Astrocyte (in vitro differentiated cells and primary cell): ENCODE measurements around the gene TNFSF10.

Source experiments
- CTCF ChIP-seq: IDR thresholded peaks from 2 replicates; pipeline ENCODE4 v1.5.1; 2011; ENCODE audit warnings: low read depth, mild to moderate bottlenecking, inconsistent platforms, low read length, moderate library complexity; ENCODE audit not compliant: insufficient read depth
- EZH2 ChIP-seq: IDR thresholded peaks from 2 replicates; pipeline ENCODE4 v1.6.1; 2012; ENCODE audit warnings: mild to moderate bottlenecking, low read length, inconsistent platforms; ENCODE audit not compliant: insufficient read depth

- no peak for TF ChIP-seq EZH2
- TF ChIP-seq CTCF: no peak
Observed at GRCh38 chr3:172515130-172515918, 7.9 kb downstream of the TNFSF10 start.
